Measurements from ENCODE around the gene PVALEF. TPM values are rescaled to one million over a fixed set of nuclear protein-coding genes. Genes with fewer than 3 reads are reported as not detected.

Gene PVALEF
- total and polyA plus RNA-seq, 2 of the 8 experiments (the other 6 are each of a cell fraction or from before 2014, with no cell fraction given), result 0.03 TPM; not detected in 1

DNA sequence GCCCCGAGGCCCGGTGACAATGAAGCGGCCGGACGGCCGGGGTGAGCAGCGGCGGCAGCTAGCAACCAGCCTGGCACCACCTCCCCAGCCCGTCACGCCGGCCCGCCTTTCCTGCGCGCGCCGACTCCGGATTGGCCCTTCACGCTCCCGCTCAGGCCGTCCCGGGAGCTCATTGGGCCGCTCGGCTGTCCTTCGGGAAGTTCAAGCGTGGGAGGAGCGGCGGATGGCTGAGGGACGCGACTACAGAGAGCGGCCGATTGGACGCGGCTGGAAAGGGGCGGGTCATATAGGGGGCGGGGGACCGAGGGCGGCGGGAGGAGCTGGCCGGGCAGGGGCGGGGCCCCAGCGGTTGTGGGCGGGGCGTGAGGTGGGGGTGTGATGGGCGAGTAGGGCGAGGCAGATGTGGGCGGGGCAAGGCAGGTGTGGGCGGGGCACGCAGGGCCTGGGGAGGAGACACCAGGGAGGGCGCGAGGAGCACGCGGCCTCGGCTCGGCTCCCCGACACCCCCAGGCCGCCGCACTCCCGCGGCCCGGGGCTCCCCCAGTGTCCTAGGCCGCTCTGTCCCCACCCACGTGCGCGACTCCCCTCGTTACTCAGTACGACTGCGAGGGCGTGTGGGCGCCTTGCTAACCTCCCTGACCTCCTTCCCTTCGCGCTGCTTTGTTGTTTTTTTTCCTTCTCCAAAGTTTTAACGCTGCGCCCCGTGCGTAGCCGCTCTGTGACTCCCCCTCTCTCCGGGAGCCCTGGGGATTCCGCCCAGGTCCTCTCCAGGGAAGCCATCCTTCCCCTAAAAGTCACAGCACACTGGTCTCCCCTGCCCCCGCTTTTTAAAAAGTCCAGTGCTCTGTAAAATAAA is 57.8 kb downstream of the PVALEF start, which contains the start of gene CEP131:
CEP131 (minus strand) TSS at position 60 of the 856 bp plus-strand sequence. CDS start 2,909 bp downstream, outside the sequence.
- H2AFZ ChIP-seq (ENCODE audit: low read length), result peak within 1 kb of the TSS; percentile 24; the same call in 1 of the 2 replicates
- H2BK5ac ChIP-seq (ENCODE audit: low read depth, low read length), result peak within 1 kb of the TSS; percentile 90; the same call in 1 of the 2 replicates
- peak within 1 kb of the TSS; percentile 94 for H4K5ac ChIP-seq (ENCODE audit: insufficient read length, low read depth, low read length)
- 0 out of 2 replicates have a peak within 1 kb of the TSS, but pooled peaks have one; percentile 97 for H2BK15ac ChIP-seq (ENCODE audit: low read length)
- H3K18ac ChIP-seq (ENCODE audit: extremely low read depth, low read length), result peak within 1 kb of the TSS; percentile 98
- H3K56ac ChIP-seq (replicated peaks; ENCODE audit: insufficient read length, low read depth, low read length), result no peak within 1 kb of the TSS
- no peak within 1 kb of the TSS for H2BK120ac ChIP-seq (replicated peaks; ENCODE audit: low read depth, low read length)
- H3K9me3 ChIP-seq (ENCODE audit: insufficient read depth in 2 of 2, low read depth in 1 of 2, low read length in 1 of 2), result no peaks in the 10 kb centered on the region
- H3K4me3 ChIP-seq (ENCODE audit: extremely low read depth in 1 of 4, insufficient read depth in 2 of 4, low read depth in 3 of 4, low read length in 4 of 4), result peak within 1 kb of the TSS; percentile 74 to 98 (median 76)
- H3K23me2 ChIP-seq (ENCODE audit: low read depth, low read length), result peaks cover 12% of the 10 kb centered on the region; the same call in 1 of the 2 replicates
- H2AK5ac ChIP-seq (ENCODE audit: low read depth, low read length), result no peak within 1 kb of the TSS
- H3K79me1 ChIP-seq (ENCODE audit: low read depth, low read length), result peaks cover 14% of the 10 kb centered on the region
- H3K27me3 ChIP-seq (replicated peaks in 1 of 4; ENCODE audit: control insufficient read depth in 3 of 4, extremely low read depth in 1 of 4, insufficient read depth in 3 of 4, low read length in 3 of 4), result peaks cover 0 to 2% (median 0%) of the 10 kb centered on the region in 4 experiments; a peak in 2 of 7 replicates
- peak within 1 kb of the TSS in 3 of 4 experiments; percentile 60 to 77 (median 74); a peak in 6 of 7 replicates for H3K9ac ChIP-seq (replicated peaks in 1 of 4; ENCODE audit: extremely low read depth in 1 of 4, low read depth in 3 of 4, low read length in 3 of 4)
- peak within 1 kb of the TSS; percentile 95 for H4K91ac ChIP-seq (replicated peaks; ENCODE audit: insufficient read length, low read length)
- H3K4me2 ChIP-seq (ENCODE audit: insufficient read depth in 1 of 2, low read depth in 2 of 2, low read length in 2 of 2), result peak within 1 kb of the TSS; percentile 87 to 90
- 3% methylated on average over 25 of the region's 79 CpGs; no CpG with 5 or more reads in 1 of the 2 experiments for WGBS, 2 experiments (ENCODE audit: extremely low coverage in 1 of 2, insufficient coverage in 1 of 2, insufficient read length in 1 of 2, insufficient replicate concordance in 2 of 2, low coverage in 1 of 2, low lambda C conversion rate in 2 of 2, missing lambda C conversion rate in 1 of 2)
- no peak for FAIRE-seq
- H3K4me1 ChIP-seq (replicated peaks in 1 of 4; ENCODE audit: control insufficient read depth in 3 of 4, insufficient read depth in 4 of 4, low read length in 3 of 4), result peaks cover 0 to 12% (median 9%) of the 10 kb centered on the region in 4 experiments; a peak in 5 of 7 replicates
- H3K79me2 ChIP-seq (ENCODE audit: control insufficient read depth in 1 of 2, insufficient read depth in 2 of 2, low read length in 2 of 2), result peaks cover 0 to 15% of the 10 kb centered on the region in 2 experiments; a peak in 1 of 4 replicates
- peak within 1 kb of the TSS; percentile 96; the same call in 1 of the 2 replicates for H2BK12ac ChIP-seq (ENCODE audit: low read depth, low read length)
- peak within 1 kb of the TSS; percentile 53 for H3K4ac ChIP-seq (replicated peaks; ENCODE audit: insufficient read length, low read depth, low read length)
- peak within 1 kb of the TSS; percentile 94; the same call in 1 of the 2 replicates for H4K8ac ChIP-seq (ENCODE audit: extremely low read depth, insufficient read depth, low read length)
- H3K36me3 ChIP-seq (ENCODE audit: control insufficient read depth in 2 of 4, insufficient read depth in 4 of 4, low read length in 3 of 4), result peaks cover 0 to 5% (median 0%) of the 10 kb centered on the region in 4 experiments; a peak in 1 of 8 replicates
- H3K14ac ChIP-seq (ENCODE audit: insufficient read length), result no peak within 1 kb of the TSS
- CTCF ChIA-PET (ENCODE audit: partially characterized antibody), result interaction anchor here (0.5 to 1.2 kb wide), 3 partner anchors 22 to 1332 kb away, joined by 3 to 5 read pairs (median 3); no protein-coding TSS in a partner anchor
- POLR2A ChIA-PET (ENCODE audit: partially characterized antibody), result interaction anchor here (0.7 to 1.2 kb wide), 7 partner anchors 14 to 81 kb away, joined by 3 to 6 read pairs (median 3); partner anchors contain the start of genes NDUFAF8 and TEPSIN
- DNase-seq (ENCODE audit: low read depth in 1 of 2, low spot score in 2 of 2), result peak; percentile 95 to 100
- H3K27ac ChIP-seq (ENCODE audit: low read depth, low read length), result 0 out of 2 replicates have a peak within 1 kb of the TSS, but pooled peaks have one; percentile 70
- peaks cover 4 to 10% of the 10 kb centered on the region in 2 experiments for H4K20me1 ChIP-seq (replicated peaks in 1 of 2; ENCODE audit: control insufficient read depth in 1 of 2, insufficient read depth in 2 of 2, low read length in 2 of 2)
- H2BK20ac ChIP-seq (ENCODE audit: low read length), result no peak within 1 kb of the TSS
- no peak within 1 kb of the TSS for H3K23ac ChIP-seq (ENCODE audit: insufficient read length)
- no peak for TF ChIP-seq ZNF274 (IDR thresholded peaks at IDR 0.05; ENCODE audit: borderline replicate concordance, extremely low read depth, low read length)
- TF ChIP-seq SIRT6 (IDR thresholded peaks at IDR 0.05; ENCODE audit: low read length), result no peak
- TF ChIP-seq POLR2A (IDR thresholded peaks at IDR 0.05; ENCODE audit: control extremely low read depth in 1 of 2, low read depth in 2 of 2, low read length in 2 of 2), result peak in 1 of 2 experiments; percentile 90; a peak in 2 of 3 replicates
- no peak for TF ChIP-seq YY1 (IDR thresholded peaks at IDR 0.05; ENCODE audit: low read depth, low read length)
- peak in 1 of 2 experiments; percentile 66; a peak in 1 of 4 replicates for TF ChIP-seq HDAC2 (IDR thresholded peaks at IDR 0.05; ENCODE audit: borderline replicate concordance in 1 of 2, low read depth in 2 of 2, low read length in 2 of 2)
- TF ChIP-seq, protein P1, sequence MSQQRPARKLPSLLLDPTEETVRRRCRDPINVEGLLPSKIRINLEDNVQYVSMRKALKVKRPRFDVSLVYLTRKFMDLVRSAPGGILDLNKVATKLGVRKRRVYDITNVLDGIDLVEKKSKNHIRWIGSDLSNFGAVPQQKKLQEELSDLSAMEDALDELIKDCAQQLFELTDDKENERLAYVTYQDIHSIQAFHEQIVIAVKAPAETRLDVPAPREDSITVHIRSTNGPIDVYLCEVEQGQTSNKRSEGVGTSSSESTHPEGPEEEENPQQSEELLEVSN (IDR thresholded peaks at IDR 0.05), result peak; percentile 92
- TF ChIP-seq NANOG (IDR thresholded peaks at IDR 0.05; ENCODE audit: insufficient read depth, low read depth, low read length, poor library complexity, severe bottlenecking), result no peak
- peak in 1 of 2 experiments; percentile 43; a peak in 1 of 4 replicates for TF ChIP-seq SIN3A (conservative IDR thresholded peaks at IDR 0.05 in 1 of 2, IDR thresholded peaks at IDR 0.05 in 1 of 2; ENCODE audit: low read depth in 1 of 2, low read length in 2 of 2)
- no peak for TF ChIP-seq SIX5 (IDR thresholded peaks at IDR 0.05; ENCODE audit: low read depth, low read length)
